GM10248 (cell line): ENCODE measurements around the gene NDUFV1.

Experiments used
- CTCF ChIA-PET: fragments of 300-600 bp; sonication (Branson Sonifier 250); formaldehyde crosslinking; extraction: SDS; loops from one replicate; lab custom pipeline; 2021; ENCODE audit warnings: antibody characterized with exemption; lab: Yijun Ruan, JAX
- POLR2A ChIA-PET: fragments of 350-650 bp; sonication (Branson Sonifier 250); formaldehyde crosslinking; extraction: SDS; loops from one replicate; lab custom pipeline; 2020; ENCODE audit warnings: antibody characterized with exemption; lab: Yijun Ruan, JAX
- DNase-seq: peaks from one replicate; pipeline ENCODE4 v3.0.0; 2012; ENCODE audit errors: extremely low spot score
- CTCF ChIP-seq: IDR thresholded peaks from 2 replicates; pipeline ENCODE4 v1.5.1; 2012; ENCODE audit warnings: mild to moderate bottlenecking, low read depth; ENCODE audit errors: extremely low read depth, missing control alignments, control extremely low read depth

Gene NDUFV1

GRCh38 chr11:67609316-67609715, 2.6 kb downstream of the NDUFV1 start:
- POLR2A ChIA-PET, result no interaction called here
- DNase-seq, result no peak
- CTCF ChIA-PET, result interaction anchor here (0.9 to 3.4 kb wide), 9 partner anchors 14 to 258 kb away, joined by 3 to 12 read pairs (median 5); partner anchors contain the start of genes GSTP1 and NUDT8
- TF ChIP-seq CTCF, result no peak

GRCh38 chr11:67610302-67610868, 3.6 kb downstream of the NDUFV1 start:
- CTCF ChIA-PET, result interaction anchor here (2.1 to 3.4 kb wide), 2 partner anchors 20 to 259 kb away, joined by 5 to 12 read pairs; partner anchors contain the start of gene NUDT8
- DNase-seq, result no peak
- POLR2A ChIA-PET, result no interaction called here
- TF ChIP-seq CTCF, result no peak

GRCh38 chr11:67611165-67611564, 4.4 kb downstream of the NDUFV1 start:
- no peak for TF ChIP-seq CTCF
- no peak for DNase-seq
- CTCF ChIA-PET, result no interaction called here
- POLR2A ChIA-PET, result no interaction called here

- no peak for TF ChIP-seq CTCF
- no peak for DNase-seq
- CTCF ChIA-PET, result interaction anchor here (1.3 to 3.5 kb wide), 4 partner anchors 16 to 36 kb away, joined by 3 to 64 read pairs (median 12); partner anchors contain the start of genes GSTP1 and NUDT8
- POLR2A ChIA-PET, result interaction anchor here (0.5 kb wide), 1 partner anchor 31 kb away, joined by 3 read pairs; no protein-coding TSS in a partner anchor
These were observed 5.2 kb downstream of the NDUFV1 start for GRCh38 chr11:67611704-67612587.

GRCh38 chr11:67612751-67613150, 6.0 kb downstream of the NDUFV1 start:
- DNase-seq, result no peak
- ChIA-PET CTCF (interaction anchor here (1.3 to 3.5 kb wide), 4 partner anchors 15 to 36 kb away, joined by 3 to 64 read pairs (median 12); partner anchors contain the start of genes GSTP1 and NUDT8), POLR2A (interaction anchor here (1.4 kb wide), 1 partner anchor 28 kb away, joined by 5 read pairs; no protein-coding TSS in a partner anchor)
- TF ChIP-seq CTCF, result no peak

GRCh38 chr11:67613313-67613959, 6.7 kb downstream of the NDUFV1 start:
- DNase-seq, result no peak
- TF ChIP-seq CTCF, result no peak
- CTCF ChIA-PET, result interaction anchor here (1.1 to 3.5 kb wide), 18 partner anchors 8 to 268 kb away, joined by 3 to 64 read pairs (median 5); partner anchors contain the start of genes GSTP1 and NUDT8
- POLR2A ChIA-PET, result interaction anchor here (1.4 kb wide), 2 partner anchors 16 to 28 kb away, joined by 5 to 6 read pairs; partner anchors contain the start of gene NUDT8
